Sigmoid colon (tissue), 7 donors: ENCODE measurements around the gene PWP2. TPM values are rescaled to one million over a fixed set of nuclear protein-coding genes. Genes with fewer than 3 reads are reported as not detected.
"Not testable (repeated sequence)": the region's sequence is repeated elsewhere in the genome, so short reads cannot be mapped to it uniquely, and the experiment has no call there.

ENCODE experiments used
- DNase-seq: peaks from one replicate; pipeline ENCODE4 v3.0.0-alpha.2; 2019
- H3K27ac ChIP-seq, 4 donors: fragments of 200-600 bp; sonication (generic); one replicate each; pipeline ENCODE4 v1.5.1; 2016 to 2019; ENCODE audit warnings: mild to moderate bottlenecking in 1 of 4
- H3K27me3 ChIP-seq, 3 donors: fragments of 200-600 bp; sonication (generic); one replicate each; pipeline ENCODE4 v1.5.1; 2019; ENCODE audit warnings: mild to moderate bottlenecking in 1 of 3
- H3K36me3 ChIP-seq, 4 donors: fragments of 200-600 bp; sonication (generic); one replicate each; pipeline ENCODE4 v1.5.1; 2016 to 2019
- H3K4me1 ChIP-seq, 4 donors: fragments of 200-600 bp; sonication (generic); one replicate each; pipeline ENCODE4 v1.5.1; 2017 to 2019
- H3K4me3 ChIP-seq, 4 donors: fragments of 200-600 bp; sonication (generic); one replicate each; pipeline ENCODE4 v1.5.1; 2017 to 2019; ENCODE audit warnings: mild to moderate bottlenecking in 2 of 4, moderate library complexity in 1 of 4
- H3K9me3 ChIP-seq, 4 donors: fragments of 200-600 bp in 3 of 4; sonication (generic) in 3 of 4; one replicate each; pipeline versions ENCODE4 v1.5.1 to v1.6.1; 2013 to 2019
- WGBS, 2 donors: extraction: QIAGEN DNeasy Blood & Tissue Kit; methylation state at CpG; one replicate each; pipeline ENCODE4 v1.1.7; 2013; 5-methylcytosine and 5-hydroxymethylcytosine counted together
- intact Hi-C: fragments of 100-400 bp; cut with DNase I; formaldehyde crosslinking; loops from one replicate; pipeline ENCODE4 v1.15.1; 2023
- polyA plus RNA-seq, 3 donors: library from polyadenylated mRNA; stranded (reverse); fragments of 200-250 nt; gene quantifications; one replicate each; pipeline ENCODE4 v1.2.3, GENCODE V29; 2013
- total RNA-seq, 4 donors: library from RNA; depleted of rRNA; stranded (reverse); fragments of >200 nt; gene quantifications; one replicate each; pipeline ENCODE4 v1.1.0, GENCODE V29; 2016
- donor health status: healthy with polysubstance abuse.
- donor health status: Bipolar disorder and iron deficiency.
- donor health status: healthy.

Gene PWP2
- total and polyA plus RNA-seq, 7 donors: 1.4 to 10.8 (median 4.3) TPM

DNA sequence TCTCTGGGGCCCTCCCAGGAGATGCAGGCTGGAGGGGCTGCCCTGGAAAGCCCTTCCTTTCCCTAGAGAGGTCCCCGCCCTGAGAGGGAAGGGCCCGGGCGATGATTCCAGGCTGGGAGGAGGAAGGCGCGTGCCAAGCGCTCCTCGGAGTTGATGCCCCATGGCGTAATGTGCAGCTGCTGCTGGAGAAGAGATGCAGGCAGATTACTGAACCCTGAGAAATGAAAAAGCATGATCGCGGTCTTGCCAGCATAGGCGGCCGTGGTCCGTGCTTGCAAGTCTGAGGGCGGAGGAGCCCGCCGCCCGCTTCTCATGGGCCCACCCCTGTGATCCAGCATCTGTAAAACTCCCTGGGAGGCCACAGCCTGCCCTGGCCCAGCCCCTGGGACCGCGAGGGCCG lies 53.6 kb downstream of the PWP2 start:
- whole genome bisulfite sequencing, 2 donors: no CpG with 5 or more reads among the region's 20 CpGs
- H3K4me1 ChIP-seq, intact Hi-C loops, DNase-seq, H3K4me3 ChIP-seq, H3K36me3 ChIP-seq, H3K9me3 ChIP-seq, H3K27ac ChIP-seq, H3K27me3 ChIP-seq: not testable (repeated sequence)

DNA sequence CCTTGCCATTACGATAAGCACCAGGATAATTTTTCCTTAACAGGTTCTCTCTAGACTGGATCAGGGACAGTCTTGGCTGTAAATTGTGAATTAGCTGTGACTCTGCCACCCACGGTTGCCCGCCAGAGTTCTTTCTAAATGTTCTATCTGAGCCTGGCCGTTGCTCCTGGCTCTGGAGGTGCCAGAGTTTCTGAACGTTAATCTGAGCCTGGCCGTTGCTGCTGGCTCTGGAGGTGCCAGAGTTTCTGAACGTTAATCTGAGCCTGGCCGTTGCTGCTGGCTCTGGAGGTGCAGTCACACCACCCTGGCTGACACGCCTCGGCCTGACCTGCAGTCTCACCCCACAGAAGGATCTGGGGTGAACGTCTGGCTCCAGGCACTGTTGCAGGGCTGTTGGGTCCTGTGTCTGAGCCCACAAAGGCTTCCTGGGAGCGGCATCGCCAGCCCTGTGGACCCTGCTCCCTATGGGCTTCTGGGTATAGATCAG lies 56.0 kb downstream of the PWP2 start:
- H3K36me3 ChIP-seq, H3K4me3 ChIP-seq, H3K27me3 ChIP-seq, intact Hi-C loops, H3K27ac ChIP-seq, H3K4me1 ChIP-seq, DNase-seq, H3K9me3 ChIP-seq: not testable (repeated sequence)
- WGBS, 2 donors: 88% methylated on average over 9 of the region's 13 CpGs; no CpG with 5 or more reads in 1 of the 2 donors

DNA sequence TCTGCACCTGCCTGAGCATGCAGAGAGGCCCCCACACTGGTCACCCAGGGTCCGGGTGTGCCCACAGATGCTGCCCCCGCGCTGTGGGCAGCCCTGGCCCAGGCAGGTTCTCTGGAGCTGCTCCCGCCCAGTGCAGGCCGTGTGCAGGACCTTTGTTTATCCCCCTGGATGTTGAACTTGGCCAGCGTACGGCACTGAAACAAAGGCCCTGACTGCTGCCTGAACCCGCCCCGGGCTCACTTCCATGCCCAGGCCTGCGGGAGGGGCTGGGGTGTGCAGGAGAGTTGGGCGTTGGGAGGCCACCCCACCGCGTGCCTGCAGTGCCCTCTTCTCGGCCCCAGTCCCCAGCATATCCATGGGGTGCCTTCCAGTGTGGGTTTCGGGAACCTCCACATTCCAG lies 58.7 kb downstream of the PWP2 start:
- 77% methylated on average over 7 of the region's 15 CpGs; no CpG with 5 or more reads in 1 of the 2 donors for WGBS, 2 donors
- DNase-seq, intact Hi-C loops, H3K4me3 ChIP-seq, H3K27ac ChIP-seq, H3K9me3 ChIP-seq, H3K4me1 ChIP-seq, H3K27me3 ChIP-seq, H3K36me3 ChIP-seq: not testable (repeated sequence)

DNA sequence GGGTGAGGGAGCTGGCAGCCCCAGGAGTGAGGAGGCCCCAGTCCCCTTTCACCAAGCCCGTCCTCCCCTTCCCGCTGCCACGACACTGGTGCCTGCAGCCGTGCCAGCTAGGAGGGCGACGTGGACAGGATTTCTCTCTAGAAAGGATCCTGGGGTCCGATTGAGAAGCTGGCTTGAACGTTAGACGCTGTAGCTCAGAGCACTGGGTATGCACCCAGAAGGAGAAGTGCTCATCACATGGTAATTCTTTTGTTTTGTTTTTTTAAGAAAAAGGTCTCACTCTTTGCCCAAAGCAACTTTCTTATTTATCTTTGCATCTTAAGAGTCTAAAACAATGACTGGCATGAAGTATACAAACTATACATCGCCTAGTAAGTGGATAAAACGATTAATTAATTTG lies 60.3 kb downstream of the PWP2 start:
- H3K27me3 ChIP-seq, H3K27ac ChIP-seq, H3K4me3 ChIP-seq, H3K4me1 ChIP-seq, intact Hi-C loops, H3K36me3 ChIP-seq, H3K9me3 ChIP-seq, DNase-seq: not testable (repeated sequence)
- WGBS, 2 donors: 100% methylated on average over 1 of the region's 11 CpGs; no CpG with 5 or more reads in 1 of the 2 donors

DNA sequence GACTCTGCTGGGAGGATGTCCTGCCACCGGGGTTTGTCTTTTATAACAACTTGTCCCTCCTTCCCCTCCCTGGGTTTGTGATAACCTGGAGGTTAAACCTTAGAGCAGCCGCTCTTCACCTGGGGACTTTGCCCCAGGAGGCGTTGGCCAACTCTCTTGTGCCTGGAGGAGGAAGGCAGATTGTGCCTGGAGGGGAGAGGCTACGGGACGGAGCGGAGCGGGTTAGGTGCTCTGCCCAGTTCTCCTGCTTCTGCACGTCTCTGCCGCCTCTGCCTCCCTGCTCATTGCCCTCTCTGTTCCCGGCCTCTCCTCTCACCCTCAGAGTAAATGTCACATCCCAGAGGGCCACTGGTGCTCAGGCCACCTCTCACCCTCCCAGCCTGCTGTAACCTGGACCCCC lies 63.1 kb downstream of the PWP2 start:
- H3K4me1 ChIP-seq, H3K4me3 ChIP-seq, H3K27ac ChIP-seq, H3K9me3 ChIP-seq, intact Hi-C loops, H3K27me3 ChIP-seq, DNase-seq, H3K36me3 ChIP-seq: not testable (repeated sequence)
- WGBS, 2 donors: no CpG with 5 or more reads among the region's 10 CpGs

DNA sequence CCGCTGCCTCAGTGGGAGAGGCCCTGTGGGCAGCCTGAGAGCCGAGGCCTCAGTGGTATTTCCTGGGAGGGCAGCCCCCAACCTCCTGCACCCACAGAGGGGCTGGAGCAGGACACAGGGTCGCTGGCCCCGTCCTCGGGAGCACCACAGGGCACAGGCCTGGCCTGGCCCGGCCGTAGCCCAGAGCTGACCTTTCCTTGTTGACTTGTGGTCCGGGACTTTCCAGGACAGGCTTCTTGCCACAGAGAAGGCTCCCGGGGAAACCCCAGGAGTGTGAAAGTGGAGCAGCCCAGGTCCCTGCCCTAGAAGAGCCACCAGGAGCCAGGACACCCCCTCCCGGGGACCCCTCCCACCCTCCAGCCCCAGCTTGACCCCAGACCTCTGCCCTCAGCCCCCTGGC lies 63.7 kb downstream of the PWP2 start:
- intact Hi-C loops: not testable (repeated sequence)

DNA sequence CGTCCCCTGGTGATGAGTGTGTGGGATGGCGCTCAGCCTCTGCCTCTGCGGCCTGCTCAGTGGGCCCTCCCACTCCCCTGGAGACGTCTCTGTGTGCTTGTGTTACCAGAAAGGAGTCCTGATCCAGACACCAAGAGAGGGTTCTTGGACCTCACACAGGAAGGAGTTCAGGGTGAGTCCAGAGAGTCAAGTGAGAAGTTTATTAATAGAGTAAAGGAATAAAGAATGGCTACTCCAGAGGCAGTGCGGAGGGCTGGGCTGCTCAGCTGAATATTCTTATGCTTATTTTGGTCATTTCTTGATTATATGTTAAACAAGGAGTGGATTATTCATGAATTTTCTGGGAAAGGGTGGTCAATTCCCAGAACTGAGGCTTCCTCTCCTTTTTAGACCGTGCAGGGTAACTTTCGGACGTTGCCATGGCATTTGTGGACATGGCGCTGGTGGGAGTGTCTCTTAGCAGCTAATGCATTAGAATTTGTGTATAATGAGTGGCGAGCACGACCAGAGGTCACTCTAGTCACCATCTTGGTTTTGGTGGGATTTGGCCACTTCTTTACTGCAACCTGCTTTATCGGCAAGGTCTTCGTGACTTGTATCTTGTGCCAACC lies 64.9 kb downstream of the PWP2 start:
- no CpG with 5 or more reads among the region's 13 CpGs for WGBS, 2 donors
- H3K4me1 ChIP-seq, H3K27me3 ChIP-seq, H3K9me3 ChIP-seq, H3K27ac ChIP-seq, H3K36me3 ChIP-seq, DNase-seq, intact Hi-C loops, H3K4me3 ChIP-seq: not testable (repeated sequence)

More for the DNA sequence above, 63.7 kb downstream of the PWP2 start:
- H3K27ac ChIP-seq, H3K4me3 ChIP-seq, H3K9me3 ChIP-seq, H3K36me3 ChIP-seq, H3K4me1 ChIP-seq, H3K27me3 ChIP-seq, DNase-seq: not testable (repeated sequence)
- 6 to 47% methylated on average over 7 of the region's 10 CpGs for WGBS, 2 donors

DNA sequence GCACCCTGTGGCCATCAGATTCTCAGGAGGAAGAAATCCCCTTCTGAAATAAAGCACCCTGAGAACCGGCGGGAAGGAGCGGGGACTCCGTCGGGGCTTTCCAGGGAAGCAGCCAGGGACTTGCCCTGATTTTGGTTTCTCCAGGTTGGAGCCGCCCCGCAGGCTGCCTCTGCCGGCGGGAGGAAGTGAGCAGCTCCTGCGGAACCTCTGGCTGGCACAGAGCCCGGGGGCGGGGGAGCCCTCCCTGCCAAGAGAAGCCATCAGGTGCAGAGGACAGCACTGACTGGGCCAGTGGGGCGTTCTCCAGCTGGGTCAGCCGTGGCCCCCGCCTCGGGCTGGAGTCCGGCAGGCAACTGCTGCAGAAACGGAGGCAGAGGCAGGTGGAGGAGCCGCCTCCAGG lies 65.5 kb downstream of the PWP2 start:
- H3K4me1 ChIP-seq, intact Hi-C loops, H3K27ac ChIP-seq, H3K36me3 ChIP-seq, DNase-seq, H3K9me3 ChIP-seq, H3K4me3 ChIP-seq, H3K27me3 ChIP-seq: not testable (repeated sequence)
- WGBS, 2 donors: no CpG with 5 or more reads among the region's 19 CpGs

DNA sequence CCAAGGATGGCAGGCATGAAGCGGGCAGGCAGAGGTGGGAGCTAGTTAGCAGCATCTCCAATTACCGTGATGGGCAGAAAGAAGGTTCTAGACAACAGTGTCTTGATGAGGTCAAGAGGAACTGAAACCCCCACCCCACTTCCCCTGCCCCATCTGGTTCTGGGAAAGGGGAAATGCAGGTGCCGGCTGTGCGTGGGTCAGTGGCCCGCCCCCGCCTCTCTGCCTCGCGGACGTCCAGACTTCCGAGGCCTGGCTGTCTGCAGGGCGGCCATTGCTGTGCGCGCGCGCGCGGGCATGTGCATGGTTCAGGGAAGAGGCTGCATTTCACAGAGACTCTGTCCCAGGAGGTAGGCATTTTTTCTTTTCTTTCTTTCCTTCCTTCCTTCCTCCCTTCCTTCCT lies 68.0 kb downstream of the PWP2 start:
- H3K27me3 ChIP-seq, intact Hi-C loops, H3K9me3 ChIP-seq, H3K36me3 ChIP-seq, H3K27ac ChIP-seq, DNase-seq, H3K4me3 ChIP-seq, H3K4me1 ChIP-seq: not testable (repeated sequence)
- 63% methylated on average over 13 of the region's 17 CpGs; no CpG with 5 or more reads in 1 of the 2 donors for WGBS, 2 donors

DNA sequence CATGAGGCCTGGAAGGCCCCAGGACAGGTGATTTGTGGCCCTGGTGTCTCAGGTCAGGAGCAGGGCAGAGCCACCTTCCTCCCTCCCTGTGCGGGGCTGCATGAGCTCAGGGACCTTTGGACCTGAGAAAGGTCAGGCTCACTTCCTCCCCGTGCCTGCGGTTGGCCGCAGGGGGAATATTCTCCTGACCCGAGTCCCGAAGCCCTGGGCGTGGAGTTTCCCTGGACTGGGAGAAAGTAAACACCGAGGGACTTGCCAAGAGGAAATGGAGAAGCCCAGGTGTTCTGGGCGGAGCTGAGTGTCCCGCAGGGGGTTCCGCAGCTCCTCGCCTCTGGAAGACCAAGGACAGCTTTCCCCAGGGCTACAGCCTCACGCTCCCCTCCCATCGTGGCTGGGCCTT lies 68.9 kb downstream of the PWP2 start:
- H3K27me3 ChIP-seq, H3K27ac ChIP-seq, DNase-seq, H3K36me3 ChIP-seq, intact Hi-C loops, H3K4me3 ChIP-seq, H3K9me3 ChIP-seq, H3K4me1 ChIP-seq: not testable (repeated sequence)
- 71% methylated on average over 6 of the region's 14 CpGs; no CpG with 5 or more reads in 1 of the 2 donors for WGBS, 2 donors

Other genes starting within 250 kb of the PWP2 start
- gene AGPAT3, start 242.2 kb upstream of the PWP2 start, total RNA-seq: 10 to 100 TPM; 18.9 to 26.6 (median 19.8) TPM
- 10 to 100 TPM; 14.4 to 48.5 (median 33.3) TPM for gene AGPAT3, start 242.2 kb upstream of the PWP2 start, polyA plus RNA-seq
- 10 to 100 TPM; 18.7 to 26.6 (median 20.3) TPM for gene TRAPPC10, start 95.1 kb upstream of the PWP2 start, total RNA-seq
- 10 to 100 TPM in 2 of 3 donors, 1 to 10 TPM in 1; 8.4 to 27.3 (median 14.3) TPM for gene TRAPPC10, start 95.1 kb upstream of the PWP2 start, polyA plus RNA-seq
- gene GATD3, start 26.3 kb downstream of the PWP2 start, total RNA-seq: 10 to 100 TPM in 3 of 4 donors, 1 to 10 TPM in 1; 6.5 to 34.6 (median 10.9) TPM
- 10 to 100 TPM; 12.5 to 68.2 (median 12.6) TPM for gene GATD3, start 26.3 kb downstream of the PWP2 start, polyA plus RNA-seq
- gene ICOSLG, start 133.5 kb downstream of the PWP2 start, total RNA-seq: 1 to 10 TPM in 1 of 4 donors, under 1 TPM in 3; 0.27 to 1.1 (median 0.83) TPM
- gene ICOSLG, start 133.5 kb downstream of the PWP2 start, polyA plus RNA-seq: 1 to 10 TPM in 1 of 3 donors, under 1 TPM in 2; 0.60 to 5.7 (median 0.92) TPM
- gene DNMT3L, start 154.5 kb downstream of the PWP2 start, total RNA-seq: not detected
- gene DNMT3L, start 154.5 kb downstream of the PWP2 start, polyA plus RNA-seq: not detected
- not detected for gene AIRE, start 178.5 kb downstream of the PWP2 start, total RNA-seq
- gene AIRE, start 178.5 kb downstream of the PWP2 start, polyA plus RNA-seq: under 1 TPM in 1 of 3 donors, not detected in 2; 0.61 TPM
- 10 to 100 TPM; 38.0 to 69.8 (median 50.4) TPM for gene PFKL, start 192.7 kb downstream of the PWP2 start, total RNA-seq
- 100 to 1,000 TPM; 138 to 159 (median 157) TPM for gene PFKL, start 192.7 kb downstream of the PWP2 start, polyA plus RNA-seq
- 10 to 100 TPM; 25.8 to 31.1 (median 27.6) TPM for gene CFAP410, start 232.0 kb downstream of the PWP2 start, total RNA-seq
- gene CFAP410, start 232.0 kb downstream of the PWP2 start, polyA plus RNA-seq: 10 to 100 TPM; 12.7 to 31.7 (median 28.2) TPM
- 1 to 10 TPM; 1.6 to 3.9 (median 3.2) TPM for gene TRPM2, start 246.2 kb downstream of the PWP2 start, total RNA-seq
- gene TRPM2, start 246.2 kb downstream of the PWP2 start, polyA plus RNA-seq: 1 to 10 TPM; 2.4 to 4.9 (median 3.5) TPM